HG03097 (cell line): ENCODE results near the gene SLC35F1.
"Not testable (repeated sequence)": the region's sequence is repeated elsewhere in the genome, so short reads cannot be mapped to it uniquely, and the experiment has no call there.

Experiments
- ATAC-seq: cut with Tn5 transposase; IDR thresholded peaks from one replicate; pipeline ENCODE4 v1.9.1; 2021; ENCODE audit not compliant: unreplicated experiment, low FRiP score

The SLC35F1 gene

GRCh38 chr6:117986396-117986795, 79.3 kb downstream of the SLC35F1 start:
- ATAC-seq = no peak

GRCh38 chr6:117989086-117989485, 82.0 kb downstream of the SLC35F1 start:
- no peak for ATAC-seq

GRCh38 chr6:117990151-117990550, 83.1 kb downstream of the SLC35F1 start:
- ATAC-seq = no peak

- ATAC-seq = no peak
These were observed 85.8 kb downstream of the SLC35F1 start for GRCh38 chr6:117992856-117993255.

GRCh38 chr6:118012944-118013343, 105.9 kb downstream of the SLC35F1 start:
- ATAC-seq = no peak

GRCh38 chr6:118016532-118016931, 109.5 kb downstream of the SLC35F1 start:
- ATAC-seq = no peak

- ATAC-seq = no peak
These were observed 110.3 kb downstream of the SLC35F1 start for GRCh38 chr6:118017301-118017848.

- no peak for ATAC-seq
These were observed 116.7 kb downstream of the SLC35F1 start for GRCh38 chr6:118023771-118024170.

- no peak for ATAC-seq
These were observed 122.9 kb downstream of the SLC35F1 start for GRCh38 chr6:118029967-118030366.

- ATAC-seq = not testable (repeated sequence)
These were observed 130.4 kb downstream of the SLC35F1 start for GRCh38 chr6:118037479-118037878.

GRCh38 chr6:118042855-118043254, 135.8 kb downstream of the SLC35F1 start:
- no peak for ATAC-seq

GRCh38 chr6:118044275-118044674, 137.2 kb downstream of the SLC35F1 start:
- ATAC-seq = no peak

- no peak for ATAC-seq
These were observed 147.0 kb downstream of the SLC35F1 start for GRCh38 chr6:118054082-118054481.

- ATAC-seq = no peak
These were observed 154.6 kb downstream of the SLC35F1 start for GRCh38 chr6:118061666-118062065.

GRCh38 chr6:118080547-118080946, 173.5 kb downstream of the SLC35F1 start:
- no peak for ATAC-seq

- no peak for ATAC-seq
These were observed 176.6 kb downstream of the SLC35F1 start for GRCh38 chr6:118083711-118084110.

- no peak for ATAC-seq
These were observed 178.6 kb downstream of the SLC35F1 start for GRCh38 chr6:118085665-118086064.

- ATAC-seq = no peak
These were observed 179.1 kb downstream of the SLC35F1 start for GRCh38 chr6:118086159-118086558.

- ATAC-seq = no peak
These were observed 185.0 kb downstream of the SLC35F1 start for GRCh38 chr6:118092086-118092485.

GRCh38 chr6:118097576-118097975, 190.5 kb downstream of the SLC35F1 start:
- ATAC-seq = no peak

GRCh38 chr6:118100717-118101116, 193.7 kb downstream of the SLC35F1 start:
- ATAC-seq = no peak

GRCh38 chr6:118101220-118101619, 194.2 kb downstream of the SLC35F1 start:
- no peak for ATAC-seq

- no peak for ATAC-seq
These were observed 194.8 kb downstream of the SLC35F1 start for GRCh38 chr6:118101831-118102345.
